ENCODE results near the gene ANKUB1.

ANKUB1 gene

GRCh38 chr3:149813367-149814281, 21.3 kb upstream of the ANKUB1 start:
- in situ Hi-C loops (cut with HindIII; ENCODE audit: low pct_ligation_motif_present, low sequenced_read_pairs): no loop called here
- peak; percentile 42 for DNase-seq

GRCh38 chr3:149812606-149813366, 20.4 kb upstream of the ANKUB1 start, which contains the start of gene RNF13:
RNF13 (plus strand) TSS chr3:149813215; CDS start chr3:149846027, 32,812 bp downstream.
- Histone ChIP-seq H3K4me3 (ENCODE audit: low read depth, low read length) (peak within 1 kb of the TSS; percentile 90), H3K27ac (peak within 1 kb of the TSS; percentile 89), H3K27me3 (replicated peaks) (no peaks in the 10 kb centered on the region), H3K36me3 (replicated peaks) (no peaks in the 10 kb centered on the region)
- in situ Hi-C loops (cut with HindIII; ENCODE audit: low pct_ligation_motif_present, low sequenced_read_pairs): no loop called here
- no peak for TF ChIP-seq CTCF (IDR thresholded peaks at IDR 0.05; ENCODE audit: low read depth, low read length, missing control alignments)
- peak; percentile 96 for DNase-seq

More at GRCh38 chr3:149813367-149814281, 21.3 kb upstream of the ANKUB1 start:
- no peak for TF ChIP-seq CTCF (IDR thresholded peaks at IDR 0.05; ENCODE audit: low read depth, low read length, missing control alignments)
- peak overlapping the region; percentile 90 for H3K4me3 ChIP-seq (ENCODE audit: low read depth, low read length)
- H3K27ac ChIP-seq: peak overlapping the region; percentile 89
- no peaks in the 10 kb centered on the region for H3K27me3 ChIP-seq (replicated peaks)
- no peaks in the 10 kb centered on the region for H3K36me3 ChIP-seq (replicated peaks)

- no peak for DNase-seq
- Histone ChIP-seq H3K4me3 (ENCODE audit: low read depth, low read length) (peak overlapping the region; percentile 90), H3K36me3 (replicated peaks) (no peaks in the 10 kb centered on the region), H3K27ac (peak overlapping the region; percentile 89), H3K27me3 (replicated peaks) (no peaks in the 10 kb centered on the region)
- no peak for TF ChIP-seq CTCF (IDR thresholded peaks at IDR 0.05; ENCODE audit: low read depth, low read length, missing control alignments)
- in situ Hi-C loops (cut with HindIII; ENCODE audit: low pct_ligation_motif_present, low sequenced_read_pairs): no loop called here
Measured at GRCh38 chr3:149812165-149812605, 19.8 kb upstream of the ANKUB1 start.

- no peak for TF ChIP-seq CTCF (IDR thresholded peaks at IDR 0.05; ENCODE audit: low read depth, low read length, missing control alignments)
- no peaks in the 10 kb centered on the region for H3K36me3 ChIP-seq (replicated peaks)
- no peak for DNase-seq
- H3K27ac ChIP-seq: no peak overlapping the region
- H3K27me3 ChIP-seq (replicated peaks): no peaks in the 10 kb centered on the region
- no peak overlapping the region for H3K4me3 ChIP-seq (ENCODE audit: low read depth, low read length)
- in situ Hi-C loops (cut with HindIII; ENCODE audit: low pct_ligation_motif_present, low sequenced_read_pairs): no loop called here
Measured at GRCh38 chr3:149810846-149811245, 18.5 kb upstream of the ANKUB1 start.

GRCh38 chr3:149809699-149810098, 17.3 kb upstream of the ANKUB1 start:
- H3K4me3 ChIP-seq (ENCODE audit: low read depth, low read length): no peak overlapping the region
- in situ Hi-C loops (cut with HindIII; ENCODE audit: low pct_ligation_motif_present, low sequenced_read_pairs): no loop called here
- H3K36me3 ChIP-seq (replicated peaks): no peaks in the 10 kb centered on the region
- DNase-seq: no peak
- no peak for TF ChIP-seq CTCF (IDR thresholded peaks at IDR 0.05; ENCODE audit: low read depth, low read length, missing control alignments)
- H3K27ac ChIP-seq: no peak overlapping the region
- H3K27me3 ChIP-seq (replicated peaks): no peaks in the 10 kb centered on the region
